Inflammatory macrophage treated with lipopolysaccharide for 4 hours (primary cell): ENCODE measurements around the gene RABAC1.
"Not testable (repeated sequence)": the region's sequence is repeated elsewhere in the genome, so short reads cannot be mapped to it uniquely, and the experiment has no call there.

ENCODE experiments used
- DNase-seq: peaks from one replicate; pipeline ENCODE4 v3.0.0-alpha.2; 2020

RABAC1 gene

DNA sequence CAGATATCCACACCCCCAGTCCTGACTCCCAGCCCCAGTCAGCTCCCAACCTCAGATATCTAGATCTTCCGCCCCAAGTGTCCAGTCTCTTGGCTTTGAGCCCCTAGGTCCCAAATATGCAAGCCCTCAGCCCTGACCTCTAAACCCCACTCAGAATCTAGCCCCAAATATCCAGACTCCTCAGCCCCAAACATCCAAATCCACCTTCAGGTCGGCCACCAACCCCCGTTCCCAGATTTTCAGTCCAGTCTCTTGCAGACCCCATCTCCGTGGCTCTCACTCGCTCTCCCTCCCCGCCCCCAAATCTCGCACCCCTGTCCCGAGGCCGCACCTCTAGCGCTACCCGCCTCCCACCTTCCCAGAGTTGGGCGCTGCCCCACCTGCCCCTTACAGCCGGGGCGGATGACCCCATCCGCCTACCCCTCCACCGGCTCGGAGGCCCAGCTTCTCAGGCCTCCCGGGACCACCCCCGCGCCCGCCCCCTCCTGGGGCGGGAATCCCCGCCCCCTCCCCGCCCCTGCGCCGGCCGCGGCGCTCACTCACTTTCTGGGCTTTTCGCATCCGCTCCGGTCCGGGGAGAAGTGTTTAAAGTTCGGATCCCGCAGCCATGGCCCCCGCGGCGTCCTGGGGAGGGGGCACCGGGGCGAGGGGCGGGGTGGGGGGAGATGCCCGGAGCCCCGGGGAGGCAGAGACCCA lies 31.5 kb downstream of the RABAC1 start:
- no peak for DNase-seq

DNA sequence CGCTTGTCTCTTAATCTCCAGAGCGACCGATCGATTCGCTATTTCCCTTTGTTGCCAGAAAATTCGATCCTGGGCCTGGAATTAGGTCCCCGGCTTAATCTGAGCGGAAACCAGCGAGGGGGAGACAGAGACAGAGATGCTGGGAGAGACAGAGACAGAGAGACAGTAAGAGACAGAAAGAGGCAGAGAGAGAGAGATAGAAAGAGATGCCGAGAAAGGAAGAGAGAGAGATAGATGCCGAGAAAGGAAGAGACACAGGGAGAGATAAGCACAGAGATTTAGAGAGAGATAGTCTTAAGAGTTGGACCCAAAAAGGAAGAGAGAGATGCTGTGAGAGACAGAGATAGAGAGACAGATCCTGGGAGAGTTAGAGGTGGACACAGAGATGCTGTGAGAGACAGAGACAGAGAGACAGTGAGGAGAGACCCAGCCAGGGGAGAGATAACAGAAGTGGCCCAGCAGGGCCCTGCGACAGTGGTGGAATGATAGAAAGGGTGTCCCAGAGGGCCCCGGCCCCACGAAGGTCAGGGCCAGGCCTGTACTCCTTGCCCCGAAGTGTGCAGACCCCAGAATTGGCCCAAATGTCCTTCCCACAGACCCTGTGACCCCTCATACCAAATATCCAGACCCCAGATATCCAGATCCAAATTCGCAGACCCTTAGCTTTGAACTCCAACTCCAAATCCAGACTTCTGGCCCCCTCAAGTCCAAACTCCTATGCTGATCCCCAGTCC lies 32.2 kb downstream of the RABAC1 start:
- DNase-seq: no peak

DNA sequence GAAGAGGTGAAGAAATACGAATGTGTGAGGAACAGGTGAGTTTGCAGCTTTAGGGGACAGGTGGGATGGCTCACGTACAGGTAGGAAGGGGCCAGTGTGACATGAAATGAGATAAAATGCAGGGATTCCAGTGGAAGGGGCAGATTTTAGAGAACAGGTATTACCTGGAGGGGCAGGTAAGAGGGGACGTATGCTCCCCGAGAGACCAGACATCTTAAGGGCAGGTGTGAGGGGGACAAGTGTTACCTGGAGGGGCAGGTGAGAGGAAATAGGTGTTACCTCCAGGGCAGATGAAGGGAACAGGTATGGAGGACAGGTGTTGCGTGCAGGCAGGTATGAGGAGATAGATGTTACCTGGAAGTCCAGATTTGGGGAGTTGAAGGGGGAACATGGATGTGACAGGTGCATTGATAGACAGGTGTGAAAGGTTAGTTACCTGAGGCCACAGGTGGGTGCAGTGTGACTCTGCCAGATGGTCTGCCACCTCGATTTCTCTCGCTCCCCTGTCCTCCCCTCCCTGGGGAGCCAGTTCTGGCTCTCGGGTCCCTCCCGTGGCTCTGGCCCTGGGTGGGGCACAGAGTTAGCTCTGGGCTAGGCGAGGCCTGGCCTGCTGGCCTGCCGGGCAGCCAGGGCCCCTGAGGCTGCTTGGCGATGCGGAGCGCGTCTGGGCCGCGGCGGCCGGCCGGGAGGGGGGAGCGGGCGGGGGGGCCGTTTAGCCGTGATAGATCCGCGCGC lies 32.9 kb downstream of the RABAC1 start:
- no peak for DNase-seq

DNA sequence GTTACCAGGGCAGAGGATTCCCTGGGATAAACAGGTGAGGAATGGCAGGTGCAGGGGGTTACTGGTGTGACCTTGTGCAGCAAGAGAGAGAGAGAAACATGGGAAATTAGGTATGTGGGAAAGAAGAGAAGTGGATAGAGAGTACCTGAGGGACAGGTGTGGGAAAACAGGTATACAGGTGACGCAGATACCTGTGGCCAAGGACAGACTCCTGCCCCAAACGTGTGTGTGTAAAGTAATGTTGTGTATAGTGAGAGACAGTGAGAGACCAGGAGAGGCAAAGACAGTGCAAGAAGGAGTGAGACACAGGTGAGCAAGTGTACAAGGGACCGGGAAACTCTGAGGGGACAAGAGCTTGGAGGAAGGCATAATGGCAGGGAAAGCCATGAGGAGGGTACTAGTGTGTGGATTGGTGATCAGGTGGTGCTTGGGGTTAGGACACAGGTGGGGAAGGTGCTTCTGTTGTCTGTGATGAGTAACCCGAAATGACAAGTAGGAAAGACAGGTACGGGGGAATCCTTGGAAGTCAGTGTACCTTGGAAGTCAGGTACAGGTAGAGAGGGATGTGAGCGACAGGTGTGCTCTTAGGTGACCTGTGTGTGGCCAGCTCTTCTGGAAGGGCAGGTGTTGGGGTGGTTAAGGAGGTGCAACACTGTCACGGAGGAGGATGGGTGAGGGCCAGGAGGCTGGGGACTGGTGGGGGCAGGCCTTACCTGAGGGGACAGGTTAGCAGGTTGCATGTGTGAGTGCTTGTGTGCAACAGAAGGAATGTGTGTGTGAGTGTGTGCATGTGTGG lies 33.7 kb downstream of the RABAC1 start:
- DNase-seq: no peak

DNA sequence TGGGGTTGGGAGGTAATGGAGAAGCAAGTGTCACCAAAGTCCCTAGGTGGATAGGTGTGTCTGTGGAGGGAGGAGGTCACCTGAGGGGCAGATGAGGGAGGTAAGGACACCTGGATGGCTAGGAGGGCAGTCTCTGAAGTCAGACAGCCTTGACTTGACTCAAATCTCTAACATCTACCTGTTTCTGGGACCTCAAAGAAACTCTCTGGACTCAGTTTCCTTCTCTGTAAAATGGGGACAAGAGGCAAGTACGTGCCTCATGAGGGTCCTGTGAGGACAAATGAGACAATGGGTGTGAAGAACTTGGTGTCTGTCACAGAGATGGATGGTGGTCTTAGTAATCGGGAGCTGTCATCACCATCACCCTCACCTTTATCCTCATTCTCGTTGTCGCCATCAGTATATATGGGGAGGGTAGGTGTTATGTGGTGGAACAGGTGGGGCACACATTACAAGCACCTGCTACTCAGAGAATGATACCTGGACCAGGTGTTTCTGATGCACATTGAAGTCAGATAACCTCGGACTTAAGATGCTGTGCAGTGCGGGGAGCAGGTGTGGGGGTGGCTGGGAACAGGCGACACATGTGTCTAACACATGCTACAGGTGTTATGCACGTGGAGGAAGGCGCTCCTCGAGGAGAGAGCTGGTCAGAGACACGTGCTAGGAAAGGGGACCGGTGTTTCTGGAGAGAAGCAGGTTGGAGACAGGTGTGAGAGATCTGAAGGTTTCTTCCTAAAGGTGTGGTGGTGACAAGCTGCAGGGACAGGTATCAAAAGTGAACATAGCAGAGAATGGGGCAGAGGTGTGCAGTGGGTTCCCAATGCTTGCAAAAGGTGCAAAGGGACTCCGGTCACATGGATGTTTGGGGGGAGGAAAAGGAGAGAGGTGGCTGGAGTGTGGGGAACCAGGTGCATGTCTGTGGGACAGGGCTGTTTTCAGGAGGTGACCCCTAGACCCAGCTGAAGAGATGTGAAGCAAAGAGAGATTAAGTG lies 34.7 kb downstream of the RABAC1 start:
- DNase-seq: no peak

DNA sequence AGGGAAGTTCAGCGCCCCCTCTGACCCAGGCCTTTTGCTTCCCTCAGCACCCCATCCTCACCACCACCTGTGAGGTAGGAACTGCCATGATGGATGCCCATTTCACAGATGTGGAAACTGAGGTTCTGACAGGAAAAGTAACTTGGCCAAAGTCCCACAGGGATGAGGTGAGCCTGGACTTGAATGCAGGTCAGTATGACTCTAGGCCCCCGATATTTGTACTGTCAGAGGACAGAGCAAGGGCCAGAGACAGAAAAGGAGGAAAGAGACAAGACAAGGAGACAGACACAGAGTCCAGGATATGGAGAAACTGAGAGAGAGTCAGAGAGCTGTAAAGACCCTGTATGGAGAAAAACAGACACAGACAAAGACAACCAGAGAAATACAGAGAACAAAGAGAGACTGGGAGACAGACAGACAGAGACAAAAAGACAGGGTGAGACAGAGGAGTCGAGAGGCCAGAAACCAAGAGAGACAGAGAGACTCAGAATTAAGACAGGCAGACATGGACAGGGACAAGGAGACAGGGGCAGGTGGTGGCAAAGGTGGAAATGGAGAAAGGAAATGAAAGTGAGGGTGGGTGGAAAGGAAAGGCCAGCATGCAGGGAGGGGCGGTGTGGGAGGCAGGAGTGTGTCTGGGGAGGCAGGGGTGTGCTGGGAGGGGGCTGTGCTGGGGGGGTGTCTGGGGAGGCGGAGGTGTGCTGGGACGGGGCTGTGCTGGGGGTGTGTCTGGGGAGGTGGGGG lies 35.9 kb downstream of the RABAC1 start:
- DNase-seq: no peak

DNA sequence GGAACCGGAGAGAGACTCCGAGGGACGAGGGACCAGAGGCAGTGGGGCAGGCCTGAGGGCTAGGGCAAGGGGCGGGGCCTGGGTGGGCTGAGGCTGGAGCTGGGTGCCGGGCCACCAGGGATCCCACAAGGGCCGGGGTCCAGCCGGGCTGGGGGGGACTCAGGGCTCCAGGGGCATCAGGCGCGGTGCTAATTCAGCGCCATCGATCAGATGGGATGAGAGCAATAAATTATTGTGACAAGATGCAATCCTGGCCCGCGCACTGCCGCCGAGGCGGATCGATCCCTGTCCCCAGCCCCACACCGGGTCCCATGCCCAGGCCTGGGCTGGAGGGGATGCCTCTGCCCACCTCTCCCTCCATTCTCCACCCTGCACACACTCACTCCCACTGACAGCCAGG lies 36.5 kb downstream of the RABAC1 start:
- no peak for DNase-seq

DNA sequence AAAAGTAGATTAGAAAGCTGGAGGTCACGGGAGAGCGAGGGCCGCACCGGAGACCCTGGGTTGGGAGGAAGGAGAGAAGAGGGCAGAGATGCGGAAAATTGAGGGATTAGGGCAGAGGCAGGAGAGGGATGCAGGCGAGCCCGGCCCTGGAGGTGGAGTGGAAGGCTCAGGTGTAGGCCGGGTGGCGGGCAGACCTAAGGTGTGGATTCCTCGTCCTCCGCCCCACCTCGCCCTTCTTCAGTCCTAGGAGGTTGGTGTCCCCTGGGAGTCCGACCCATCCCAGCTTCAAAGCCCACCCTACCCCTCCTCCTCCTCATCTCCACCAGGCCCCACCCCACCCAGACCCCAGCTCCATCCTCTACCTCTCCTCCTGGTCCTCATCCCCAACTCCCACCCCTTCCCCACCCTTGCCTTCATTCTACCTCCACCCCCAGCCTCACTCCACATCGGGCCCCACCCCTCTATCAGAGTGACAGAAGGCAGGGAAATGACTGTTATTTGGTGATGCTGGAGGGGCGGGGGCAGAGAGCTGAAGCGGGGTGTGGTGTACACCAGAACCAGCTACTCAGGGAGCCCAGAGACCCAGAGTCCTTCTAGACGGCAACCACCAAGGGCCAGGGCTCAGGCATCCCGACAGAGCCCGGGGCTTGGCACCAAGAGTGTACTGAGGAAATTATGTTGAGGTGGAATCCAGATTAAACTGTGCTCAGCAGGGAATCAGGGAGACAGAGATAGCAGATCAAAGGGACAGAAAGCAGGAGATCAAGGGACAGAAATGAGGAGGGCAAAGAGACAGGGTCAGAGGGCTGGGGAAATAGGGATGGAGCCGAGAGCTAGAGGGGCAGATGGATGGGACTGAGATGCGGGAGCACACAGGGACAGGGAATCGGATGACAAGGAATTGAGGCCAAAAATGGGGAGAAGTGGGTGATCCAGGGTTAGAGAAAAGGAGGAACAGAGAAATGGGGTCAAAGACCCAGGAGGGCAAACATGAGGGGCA lies 37.2 kb downstream of the RABAC1 start:
- no peak for DNase-seq

DNA sequence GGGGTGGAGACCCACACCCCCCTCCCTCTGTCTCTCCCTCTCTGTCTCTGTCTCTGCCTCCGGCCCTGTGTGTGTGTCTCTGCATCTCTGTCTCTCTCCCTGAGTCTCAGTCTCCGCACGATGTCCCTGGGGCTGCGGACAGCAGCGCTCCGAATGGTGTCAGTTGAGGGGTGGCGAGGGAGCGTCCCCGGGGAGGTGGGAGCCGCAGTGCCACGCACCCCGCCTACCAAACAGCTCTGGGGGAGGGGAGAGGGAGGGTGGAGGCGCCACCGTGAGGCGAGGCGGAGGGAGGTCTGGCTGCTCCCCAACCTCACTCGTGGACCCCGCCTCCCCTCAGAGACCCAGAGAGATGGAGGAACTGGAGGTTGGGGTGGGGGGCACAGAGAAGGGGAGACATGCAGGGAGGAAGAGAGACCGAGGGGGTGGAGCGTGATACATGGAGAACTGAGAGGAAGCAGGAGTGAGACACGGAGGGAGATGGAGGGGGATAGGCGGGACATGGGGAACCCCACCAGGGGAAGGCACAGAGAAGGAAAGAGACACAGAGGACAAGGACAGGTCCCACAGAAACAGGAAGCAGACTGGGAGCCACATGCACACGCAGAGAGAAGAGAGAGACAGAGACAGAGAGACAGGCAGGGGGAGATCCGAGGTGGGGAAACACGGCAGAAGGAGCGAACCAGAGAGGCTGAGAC lies 38.1 kb downstream of the RABAC1 start:
- peak; percentile 23 for DNase-seq

DNA sequence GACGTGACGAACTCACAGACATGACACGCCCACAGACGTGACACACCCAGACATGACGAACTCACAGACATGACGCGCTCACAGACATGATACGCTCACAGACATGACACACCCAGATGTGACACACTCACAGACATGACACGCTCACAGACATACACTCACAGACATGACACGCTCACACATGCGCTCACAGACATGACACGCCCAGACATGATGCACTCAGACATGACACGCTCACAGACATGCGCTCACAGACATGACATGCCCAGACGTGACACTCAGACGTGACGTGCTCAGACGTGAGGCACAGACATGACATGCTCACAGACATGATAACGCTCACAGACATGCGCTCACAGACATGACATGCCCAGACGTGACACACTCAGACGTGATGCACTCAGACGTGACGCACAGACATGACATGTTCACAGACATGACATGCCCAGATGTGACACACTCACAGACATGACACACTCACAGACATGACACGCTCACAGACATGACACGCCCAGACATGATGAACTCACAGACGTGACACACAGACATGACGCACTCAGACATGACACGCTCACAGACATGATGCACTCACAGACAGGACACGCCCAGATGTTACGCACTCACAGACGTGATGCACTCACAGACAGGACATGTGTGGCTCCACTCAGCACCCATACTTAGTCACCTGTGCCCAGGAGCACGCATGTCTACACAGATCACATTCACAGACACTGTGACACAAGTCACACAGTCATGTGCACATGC lies 39.0 kb downstream of the RABAC1 start:
- DNase-seq: no peak

DNA sequence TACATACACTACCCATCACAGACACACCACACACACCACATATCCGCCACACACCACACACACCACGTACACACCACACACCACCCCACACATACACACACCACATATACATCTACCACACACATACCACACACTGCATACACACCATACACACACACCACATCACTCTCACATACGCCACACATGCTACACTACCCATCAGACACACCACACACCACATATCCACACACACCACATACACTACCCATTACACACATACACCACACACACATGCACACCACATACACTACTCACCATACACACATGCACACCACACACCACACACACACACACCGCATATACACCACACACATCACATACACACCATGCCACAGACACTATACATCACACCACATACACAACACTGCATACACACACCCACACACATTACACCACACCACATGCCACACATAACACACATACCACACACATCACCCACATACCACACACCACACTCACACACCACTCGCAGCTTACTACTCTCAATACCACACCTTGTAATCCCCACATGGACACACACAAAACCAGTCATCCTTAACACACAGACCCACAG lies 40.4 kb downstream of the RABAC1 start:
- no peak for DNase-seq

DNA sequence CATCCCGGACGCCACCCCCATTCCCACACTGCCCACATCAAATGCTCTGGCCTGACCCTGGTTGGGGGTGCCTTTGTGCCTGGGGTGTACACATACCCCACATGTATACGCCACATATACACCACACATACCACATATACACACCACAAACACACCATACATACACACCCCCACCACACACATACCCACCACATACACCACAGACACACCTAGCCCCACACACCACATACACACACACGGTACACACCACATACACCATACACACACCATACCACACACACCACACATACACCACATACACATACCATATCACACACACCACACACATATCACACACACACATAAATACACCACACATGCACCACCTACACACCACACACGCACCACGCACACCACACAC lies 41.0 kb downstream of the RABAC1 start:
- DNase-seq: no peak

DNA sequence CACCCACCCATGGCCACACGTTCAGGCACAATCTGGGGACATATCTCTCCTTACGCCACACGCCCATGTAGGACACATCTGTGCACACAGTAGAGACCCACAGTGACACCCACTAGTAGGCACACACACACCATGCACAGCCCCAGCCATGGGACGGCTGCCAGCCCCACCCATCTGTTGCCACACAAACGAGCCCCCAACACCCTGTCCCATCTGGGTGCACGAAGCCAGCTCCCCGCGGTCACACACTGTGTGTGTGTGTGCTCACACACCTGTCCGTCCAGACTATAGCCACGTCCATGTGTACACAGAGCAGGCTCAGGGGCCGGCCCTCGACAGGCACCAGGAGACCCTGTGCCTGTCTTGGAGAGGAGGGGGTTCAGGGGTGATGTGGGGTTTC lies 41.4 kb downstream of the RABAC1 start:
- DNase-seq: no peak

DNA sequence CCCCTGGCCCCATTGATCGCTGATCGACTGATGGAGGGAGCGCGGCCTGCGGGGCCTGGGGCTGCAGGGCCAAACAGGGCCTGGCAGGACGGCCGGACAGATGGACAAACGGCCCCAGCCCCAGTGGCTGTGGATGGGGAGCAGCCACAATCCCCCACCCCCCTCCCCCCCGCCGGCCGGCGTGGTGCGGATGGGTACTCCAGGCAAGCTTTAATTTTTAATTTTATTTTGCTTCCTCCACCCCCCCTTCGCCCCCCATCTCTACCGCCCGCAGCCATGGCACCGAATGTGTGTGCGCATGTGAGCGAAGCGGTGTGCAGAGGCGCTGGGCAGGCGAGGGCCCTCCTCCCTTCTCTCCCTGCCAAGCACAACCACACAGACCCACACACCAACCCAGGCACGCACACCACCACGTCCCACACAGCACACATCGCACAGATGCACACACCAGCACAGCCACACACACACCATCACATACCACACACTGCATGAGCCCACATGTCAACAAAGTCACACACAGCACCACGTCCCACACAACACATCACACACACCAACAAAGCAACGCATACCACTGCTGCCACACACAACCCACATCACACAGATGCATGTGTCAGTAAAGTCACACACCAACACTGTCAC lies 43.2 kb downstream of the RABAC1 start:
- DNase-seq: no peak

DNA sequence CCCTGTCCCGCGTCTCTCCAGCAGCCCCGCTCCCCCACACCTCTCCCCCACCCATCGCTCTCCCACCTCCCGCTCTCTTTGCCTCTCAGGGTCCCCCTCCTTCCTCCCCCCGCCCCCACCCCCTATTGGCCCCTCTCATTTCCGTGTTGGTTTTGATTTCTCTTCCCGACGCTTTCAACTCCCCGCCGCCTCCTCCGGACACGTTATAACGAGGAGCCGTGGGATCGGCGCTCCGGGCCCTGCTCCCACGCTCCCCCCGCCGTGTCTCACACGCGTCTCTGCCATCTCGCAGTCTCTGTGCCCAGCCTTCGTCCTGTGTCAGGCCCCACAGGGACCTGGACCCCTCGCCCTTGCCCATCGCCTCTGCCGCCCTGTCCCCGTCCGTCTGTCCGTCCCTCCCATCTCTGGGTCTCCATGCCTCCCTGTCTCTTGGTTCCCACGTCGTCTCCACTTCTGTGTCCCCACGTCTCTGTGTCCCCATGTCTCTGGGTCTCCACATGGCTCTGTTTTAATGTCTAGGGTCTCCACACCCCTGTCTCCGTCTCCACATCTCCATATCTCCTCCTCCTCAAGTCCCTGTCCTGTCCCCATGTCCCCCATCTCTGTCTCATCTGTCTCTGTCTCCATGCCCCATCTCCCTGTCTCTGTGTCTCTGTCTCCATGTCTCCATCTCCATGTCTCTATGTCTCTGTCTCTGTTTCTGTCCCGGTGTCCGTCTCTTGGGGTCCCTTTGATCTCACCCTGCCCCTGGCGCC lies 43.9 kb downstream of the RABAC1 start:
- no peak for DNase-seq

DNA sequence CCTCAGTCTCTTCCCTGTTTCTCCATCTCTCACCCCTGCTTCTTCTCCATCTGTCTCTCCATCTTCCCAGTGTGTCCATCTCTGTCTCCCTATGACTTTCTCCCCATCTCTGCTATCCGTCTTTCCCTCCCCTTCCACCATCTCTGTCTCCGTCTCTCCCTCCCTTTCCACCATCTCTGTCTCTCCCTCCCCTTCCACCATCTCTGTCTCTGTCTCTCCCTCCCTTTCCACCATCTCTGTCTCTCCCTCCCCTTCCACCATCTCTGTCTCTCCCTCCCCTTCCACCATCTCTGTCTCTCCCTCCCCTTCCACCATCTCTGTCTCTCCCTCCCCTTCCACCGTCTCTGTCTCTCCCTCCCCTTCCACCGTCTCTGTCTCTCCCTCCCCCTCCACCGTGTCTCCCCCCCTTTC lies 44.7 kb downstream of the RABAC1 start:
- not testable (repeated sequence) for DNase-seq
